Tongue (tissue), 2 donors: ENCODE results near the gene C3orf22. TPM values are rescaled to one million over a fixed set of nuclear protein-coding genes. Genes with fewer than 3 reads are reported as not detected.
"Not testable (repeated sequence)": the region's sequence is repeated elsewhere in the genome, so short reads cannot be mapped to it uniquely, and the experiment has no call there.

Experiments used
- DNase-seq: peaks from one replicate; pipeline ENCODE4 v3.0.0-alpha.2; 2015
- total RNA-seq: library from RNA; depleted of rRNA; stranded (reverse); fragments of >200 nt; gene quantifications from one replicate; pipeline ENCODE4 v1.2.3, GENCODE V29; 2014

The C3orf22 gene, protein sequence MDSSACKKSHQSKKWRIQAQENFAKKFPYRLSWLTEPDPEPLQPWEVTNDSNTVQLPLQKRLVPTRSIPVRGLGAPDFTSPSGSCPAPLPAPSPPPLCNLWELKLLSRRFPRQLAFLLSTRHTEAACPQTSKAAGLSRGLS
- not detected for total RNA-seq

DNA sequence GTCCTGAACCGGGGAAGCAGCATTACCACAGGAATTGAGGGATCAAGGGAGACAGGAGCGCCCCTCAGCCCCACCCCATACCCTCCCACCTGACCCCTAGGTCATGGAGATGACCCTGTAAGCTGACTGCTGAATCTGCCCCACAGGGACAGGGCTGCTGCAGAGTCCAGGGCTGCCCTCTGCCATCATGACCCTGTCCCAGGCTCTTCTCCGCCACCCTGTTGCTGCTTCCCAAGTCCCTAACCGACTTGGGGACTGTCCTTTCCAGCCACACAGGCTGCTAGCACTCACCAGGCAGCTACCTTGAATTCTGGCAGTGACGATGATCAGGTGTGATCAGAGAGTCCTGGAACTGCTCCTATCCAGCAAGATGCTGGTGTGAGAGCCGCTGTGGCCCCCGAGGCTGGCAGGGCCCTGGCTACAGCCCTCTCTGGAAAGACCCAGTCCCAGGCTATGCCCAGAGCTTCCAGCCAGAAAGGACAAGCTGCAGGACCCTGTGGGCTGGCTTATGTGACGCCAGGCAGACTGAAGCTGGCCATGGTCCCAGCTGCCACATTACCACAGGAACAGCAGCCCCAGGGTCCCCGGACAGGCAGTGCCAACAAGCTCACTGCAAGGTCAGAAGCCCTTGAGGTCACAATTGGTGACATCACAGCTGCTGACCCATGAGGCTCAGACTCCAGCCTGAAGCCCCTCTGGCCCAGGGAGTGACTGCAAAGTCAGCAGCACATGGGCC lies at the start of gene C3orf22:
TSS of gene C3orf22 (minus strand) at position 597 of the 736 bp plus-strand sequence. CDS start 5,542 bp downstream, outside the sequence.
- DNase-seq = no peak

DNA sequence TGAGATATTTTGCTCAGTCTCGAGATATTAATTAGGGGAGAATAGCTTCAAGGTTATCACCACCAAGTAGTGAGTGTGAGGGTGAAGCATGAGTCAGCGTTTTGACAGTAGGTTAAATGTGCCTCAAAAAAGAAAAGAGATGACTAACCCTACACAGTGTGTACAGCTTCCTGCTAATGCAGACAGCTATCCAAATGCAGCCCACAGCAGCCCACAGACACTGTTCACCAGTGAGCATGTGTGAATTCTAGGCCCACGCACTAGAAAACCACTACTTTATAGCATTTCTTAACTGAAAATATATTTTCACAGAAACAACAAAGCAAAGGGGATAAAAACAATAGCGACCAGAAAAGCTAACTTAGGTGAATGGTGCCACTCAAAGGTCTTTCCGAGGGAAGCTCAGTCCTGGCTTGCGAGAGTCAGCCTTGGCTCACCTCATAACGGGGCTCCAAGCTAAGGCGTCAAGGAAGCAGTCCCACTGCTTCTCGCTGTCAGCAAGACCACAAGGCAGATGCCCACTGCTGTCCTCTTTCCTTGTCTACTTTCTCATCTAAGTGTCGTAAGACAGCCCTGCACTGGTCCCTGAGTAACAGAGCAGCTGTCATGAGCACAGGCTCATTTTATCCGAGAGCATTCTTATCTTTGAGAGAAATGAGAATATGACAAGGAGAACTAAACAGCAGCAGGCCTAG lies 48.6 kb upstream of the C3orf22 start:
- DNase-seq = no peak

DNA sequence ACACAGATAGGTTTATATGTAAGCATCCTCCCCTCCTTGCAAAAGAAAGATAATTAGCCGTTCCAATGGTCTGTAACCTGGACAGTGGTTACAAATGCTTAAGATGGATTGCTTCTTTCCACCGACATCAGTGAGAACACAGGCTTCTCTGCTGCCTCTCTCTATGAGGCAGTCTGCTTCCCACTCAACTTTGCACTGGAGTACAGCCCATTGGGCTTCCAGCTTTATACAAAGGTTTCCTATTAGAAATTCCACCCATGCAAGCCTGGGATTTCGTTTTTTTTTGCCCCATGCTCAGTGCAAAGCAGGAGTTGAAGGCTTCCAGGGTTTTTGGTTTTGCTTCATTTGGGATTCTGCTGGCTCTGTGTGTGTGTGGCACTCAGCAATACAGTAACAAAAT lies 47.3 kb upstream of the C3orf22 start:
- no peak for DNase-seq

DNA sequence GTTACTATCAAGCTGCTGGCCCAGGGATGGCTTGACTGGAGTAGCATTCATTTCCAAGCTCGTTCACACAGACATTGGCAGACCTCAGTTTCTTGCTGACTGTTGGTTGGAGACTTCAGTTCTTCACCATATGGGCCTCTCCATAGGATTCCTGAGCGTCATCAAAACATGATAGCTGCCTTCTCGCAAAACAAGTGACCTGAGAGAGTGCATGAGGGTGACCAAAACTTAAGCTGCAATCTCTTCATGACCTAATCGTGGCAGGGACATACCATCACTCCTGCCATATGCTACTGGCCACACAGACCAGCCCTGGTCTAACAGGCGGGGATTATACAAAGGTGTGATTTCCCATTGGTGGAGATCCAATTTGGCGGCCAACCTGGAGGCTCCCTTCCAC lies 46.0 kb upstream of the C3orf22 start:
- DNase-seq = no peak

DNA sequence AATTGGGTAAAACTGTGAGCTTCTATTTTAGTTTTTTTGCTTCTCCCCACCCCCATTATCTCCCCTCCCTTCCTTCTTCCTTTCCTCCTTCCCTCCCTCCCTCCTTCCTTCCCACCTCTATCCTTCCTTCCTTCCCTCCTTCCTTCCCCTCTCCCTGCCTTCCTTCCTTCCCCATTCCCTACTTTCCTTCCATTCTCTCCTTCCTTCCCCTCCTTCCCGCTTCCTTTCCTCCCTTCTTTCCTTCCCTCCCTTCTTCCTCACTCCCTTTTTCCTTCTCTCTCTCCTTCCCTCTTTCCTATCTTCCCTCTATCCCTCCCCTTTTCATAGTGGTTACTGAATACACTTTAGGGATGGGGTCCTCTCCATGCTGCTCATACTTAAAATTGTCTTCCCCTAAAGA lies 40.4 kb upstream of the C3orf22 start:
- no peak for DNase-seq

DNA sequence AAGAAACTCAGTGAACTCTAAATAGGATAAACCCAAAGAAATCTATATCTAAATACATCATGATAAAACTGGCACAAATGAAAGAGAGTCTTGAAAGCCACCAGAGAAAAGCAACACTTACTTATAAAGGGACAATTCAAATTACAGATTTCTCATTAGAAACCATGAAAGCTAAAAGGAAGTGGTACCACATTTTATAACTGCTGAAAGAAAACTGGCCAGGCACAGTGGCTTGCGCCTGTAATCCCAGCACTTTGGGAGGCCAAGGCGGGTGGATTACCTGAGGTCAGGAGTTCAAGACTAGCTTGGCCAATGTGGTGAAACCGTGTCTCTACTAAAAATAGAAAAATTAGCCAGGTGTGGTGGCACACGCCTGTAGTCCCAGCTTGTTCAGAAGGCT lies 36.7 kb upstream of the C3orf22 start:
- DNase-seq = not testable (repeated sequence)

DNA sequence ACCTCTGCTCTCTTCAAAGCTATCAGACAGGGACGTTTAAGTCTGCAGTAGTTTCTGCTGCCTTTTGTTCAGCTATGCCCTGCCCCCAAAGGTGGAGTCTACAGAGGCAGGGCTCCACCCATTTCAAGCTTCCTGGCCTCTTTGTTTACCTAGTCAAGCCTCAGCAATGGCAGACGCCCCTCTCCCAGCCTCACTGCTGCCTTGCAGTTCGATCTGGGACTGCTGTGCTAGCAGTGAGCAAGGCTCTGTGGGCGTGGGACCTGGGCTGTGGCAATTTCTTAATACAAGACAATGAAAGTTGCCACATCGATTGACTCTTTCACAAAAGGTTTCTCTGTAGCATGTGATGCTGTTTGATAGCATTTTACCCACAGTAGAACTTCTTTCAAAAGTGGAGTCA lies 32.8 kb upstream of the C3orf22 start:
- DNase-seq = not testable (repeated sequence)

DNA sequence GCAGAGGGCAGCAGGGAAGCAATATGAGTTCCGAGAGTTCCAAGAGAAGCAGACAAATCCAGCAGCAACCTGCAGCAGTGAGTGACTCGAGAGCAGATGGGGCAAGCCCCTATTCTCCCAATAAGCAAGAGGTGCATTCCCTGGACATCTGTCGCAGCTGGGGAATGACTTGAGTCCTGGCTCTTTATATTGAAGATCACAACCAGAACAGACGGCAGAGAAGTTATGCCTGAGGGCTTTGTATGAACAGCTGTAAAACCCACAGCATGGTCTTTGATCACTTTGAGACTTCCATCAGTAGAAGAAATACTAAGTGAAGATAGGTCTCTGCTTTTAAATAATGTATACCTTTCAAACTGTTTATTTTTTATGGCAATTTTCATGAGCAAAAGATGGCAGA lies 23.6 kb upstream of the C3orf22 start:
- DNase-seq = no peak

DNA sequence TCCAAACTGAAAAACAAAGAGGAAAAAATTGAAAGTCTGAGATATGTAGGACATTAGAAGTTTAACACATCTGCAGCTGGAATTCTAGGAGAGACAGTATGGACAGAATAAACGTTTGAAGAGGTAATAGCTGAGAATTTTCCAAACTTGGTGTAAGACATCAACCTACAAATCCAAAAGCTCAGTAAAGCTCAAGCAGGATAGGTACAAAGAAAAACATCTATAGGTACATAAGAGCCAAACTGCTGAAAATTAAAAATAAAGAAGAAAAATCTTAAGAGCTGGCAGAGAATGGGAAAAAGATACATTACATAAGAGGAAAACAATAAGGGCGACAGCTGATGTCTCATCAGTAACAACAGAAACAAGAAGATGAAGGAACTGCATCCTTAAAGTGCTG lies 22.8 kb upstream of the C3orf22 start:
- no peak for DNase-seq

DNA sequence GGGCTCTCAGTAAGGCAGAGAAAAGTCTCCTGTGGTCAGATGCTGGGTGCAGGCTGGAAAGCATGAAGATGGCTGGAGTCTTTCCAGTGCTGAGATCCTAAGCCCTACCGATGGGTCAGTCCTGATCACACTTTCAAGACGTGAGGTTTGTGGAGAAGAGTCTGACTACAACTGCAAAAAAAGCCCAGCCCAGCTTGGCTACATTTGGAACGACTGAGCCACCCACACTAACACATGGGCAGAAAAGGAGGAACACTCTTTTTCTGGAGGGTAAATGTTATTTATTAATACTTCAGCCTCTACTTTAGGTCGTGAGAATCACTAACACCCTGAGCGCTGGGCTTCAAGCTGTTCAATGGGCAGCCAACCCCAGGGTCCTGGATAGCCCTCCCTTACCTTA lies 22.0 kb upstream of the C3orf22 start:
- no peak for DNase-seq

DNA sequence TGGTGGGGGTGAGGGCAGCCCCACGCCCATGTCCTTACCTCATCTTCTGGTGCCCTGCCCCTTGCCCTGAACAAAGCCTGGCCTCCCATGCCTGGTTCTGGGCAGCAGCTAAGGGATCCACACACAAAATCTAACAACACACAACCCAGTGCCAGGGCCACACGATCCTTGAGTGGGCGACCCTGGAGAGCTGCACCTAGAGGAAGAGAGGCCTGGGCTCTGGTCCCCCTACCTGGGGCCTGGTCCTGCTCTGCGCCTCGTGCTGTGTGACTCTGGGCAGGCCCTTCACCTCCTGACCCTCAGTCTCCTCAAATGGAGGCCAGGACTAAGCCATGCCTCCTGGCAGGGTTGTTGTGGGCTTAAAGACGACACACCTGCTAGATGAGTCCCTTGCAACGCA lies 20.0 kb upstream of the C3orf22 start:
- no peak for DNase-seq

DNA sequence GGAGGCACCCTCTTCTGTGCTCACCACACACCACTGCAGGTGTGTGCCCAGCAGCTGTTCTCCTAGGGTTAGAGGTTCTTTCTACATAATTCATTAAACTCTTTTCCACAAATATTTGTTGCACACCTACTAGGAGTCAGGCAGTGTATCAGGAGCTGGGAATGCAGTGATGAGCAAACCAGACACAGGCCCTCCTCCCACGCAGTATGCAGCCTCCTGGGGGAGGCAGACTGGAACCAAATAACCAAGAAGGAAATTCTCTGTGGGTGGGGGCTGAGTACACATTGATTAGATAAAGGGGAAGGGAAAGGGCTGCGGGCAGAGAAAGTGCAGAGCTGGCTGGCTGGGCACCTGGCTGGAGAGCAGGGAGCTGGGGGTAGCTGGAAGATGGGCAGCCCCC lies 18.5 kb upstream of the C3orf22 start:
- no peak for DNase-seq

DNA sequence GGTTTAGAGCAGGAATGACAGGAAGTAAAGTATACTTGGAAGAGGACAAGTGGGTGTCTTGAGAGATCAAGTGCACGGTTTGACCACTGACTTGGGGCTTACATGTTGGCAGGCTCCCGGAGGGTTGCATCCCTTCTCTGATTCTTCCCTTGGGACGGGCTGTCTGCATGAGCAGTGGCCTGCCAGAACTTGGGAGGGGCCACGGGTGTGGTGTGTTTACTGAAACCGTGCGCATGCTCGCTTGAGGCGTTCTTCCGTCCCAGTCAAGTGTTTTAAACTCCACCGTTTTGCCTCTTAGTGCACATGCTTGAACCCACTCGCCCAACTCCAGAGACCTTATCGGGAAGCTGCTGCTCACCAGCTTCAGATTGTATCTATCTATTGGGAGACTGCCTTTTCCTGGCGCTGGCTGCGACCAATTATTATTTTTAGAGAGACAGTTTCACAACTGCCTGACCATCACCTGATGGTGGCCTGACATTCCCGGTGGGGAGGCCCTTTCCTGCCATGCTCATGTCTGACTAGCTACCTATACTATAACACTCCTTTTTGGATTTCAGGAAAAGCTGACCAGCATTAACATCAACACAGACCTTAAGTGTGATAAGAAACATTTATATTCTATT lies 14.9 kb upstream of the C3orf22 start:
- no peak for DNase-seq

DNA sequence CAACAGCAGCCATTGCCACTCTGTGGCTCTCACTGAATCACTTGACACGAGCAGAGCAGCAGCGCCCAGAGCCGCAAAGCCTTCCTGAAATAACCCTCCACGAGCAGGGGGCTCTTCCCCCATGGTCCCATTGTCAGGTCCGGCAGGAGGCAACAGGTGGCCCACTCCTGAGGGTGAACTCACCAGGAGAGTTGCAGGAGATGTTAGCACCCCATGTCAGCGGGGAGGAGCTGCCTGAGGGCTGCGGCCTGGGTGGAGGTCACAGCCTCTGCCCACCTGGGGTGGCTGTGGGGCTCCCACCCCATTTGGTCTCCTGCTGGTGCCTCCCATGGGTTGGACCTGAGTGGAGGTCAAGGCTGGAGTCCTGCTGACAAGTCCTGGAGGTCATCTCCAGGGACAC lies 12.3 kb upstream of the C3orf22 start:
- DNase-seq = peak; percentile 7

DNA sequence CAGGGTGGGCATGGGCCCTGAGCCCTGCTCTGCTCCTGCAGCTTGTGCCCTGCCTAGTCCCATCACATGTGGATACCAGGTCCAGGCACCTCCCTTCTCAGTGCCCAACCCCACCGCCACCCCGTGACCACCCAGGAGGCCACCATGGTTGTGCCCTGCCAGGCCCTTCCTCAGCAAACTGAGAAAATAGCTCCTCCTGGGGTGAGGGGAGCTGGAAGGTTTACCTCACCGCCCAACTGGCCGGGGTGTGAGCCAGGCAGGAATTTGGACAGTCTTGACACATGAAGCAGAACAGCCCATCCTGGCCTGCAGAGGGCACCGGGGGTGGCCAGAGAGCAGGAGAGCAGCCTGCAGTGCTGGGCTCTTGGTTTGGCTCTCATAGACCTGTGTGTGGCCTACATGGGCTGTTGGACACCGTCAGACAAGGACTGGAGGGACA lies 11.4 kb upstream of the C3orf22 start:
- no peak for DNase-seq

DNA sequence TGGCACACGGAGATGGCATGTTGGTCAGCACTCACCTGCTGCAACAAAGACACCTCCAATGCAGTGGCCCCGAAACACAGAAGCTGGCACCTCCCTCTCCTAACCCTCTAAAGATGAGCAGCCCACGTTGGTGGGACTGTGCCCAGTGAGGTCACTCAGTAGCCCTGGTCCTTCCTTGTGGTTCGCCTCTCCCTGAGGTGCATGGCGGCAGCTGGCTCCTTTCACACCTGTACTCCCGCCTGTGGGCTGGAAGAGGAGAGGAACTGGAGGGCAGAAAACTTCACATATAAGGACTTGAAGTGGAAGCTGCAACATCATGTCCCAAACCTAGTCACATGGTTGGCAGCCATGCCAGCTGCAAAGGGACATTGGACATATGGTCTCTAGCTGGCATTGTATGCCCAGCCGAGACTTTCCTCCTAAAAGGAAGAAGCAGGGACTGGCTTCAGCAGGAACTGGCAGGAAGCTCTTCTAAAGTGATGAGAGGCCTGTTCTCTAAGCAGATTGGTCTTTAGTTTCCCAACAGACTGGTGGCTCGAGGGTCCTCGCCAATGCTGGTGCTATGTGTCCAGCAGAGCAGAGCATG lies 10.8 kb upstream of the C3orf22 start:
- peak; percentile 15 for DNase-seq

DNA sequence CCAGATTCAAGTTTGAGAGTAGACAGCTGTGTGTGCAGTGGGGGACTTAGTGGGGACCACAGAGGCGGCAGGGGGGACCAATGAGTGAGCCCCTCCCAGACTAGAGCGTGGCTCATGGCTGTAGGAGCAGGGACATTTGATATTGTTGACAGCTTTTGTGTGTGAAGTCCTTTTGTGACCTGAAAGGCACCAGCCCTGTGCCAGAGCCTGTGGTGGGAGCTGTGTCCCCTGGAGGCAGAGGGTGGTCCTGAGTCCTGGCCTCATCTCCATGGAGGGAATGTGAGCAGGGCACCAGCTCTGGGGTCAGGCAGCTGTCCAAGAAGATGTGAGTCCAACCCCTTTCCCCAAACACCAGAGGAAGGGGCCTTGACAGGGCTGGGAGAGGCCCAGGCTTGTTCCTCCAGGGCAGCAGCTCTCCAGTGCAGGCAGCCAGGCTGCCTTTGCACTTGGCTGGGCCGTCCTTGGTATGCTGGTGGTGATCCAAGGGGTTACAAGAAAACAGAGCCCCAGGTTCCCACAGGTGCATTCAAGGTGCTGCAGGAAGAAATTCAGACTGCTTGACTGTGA lies 10.1 kb upstream of the C3orf22 start:
- DNase-seq = peak; percentile 6

DNA sequence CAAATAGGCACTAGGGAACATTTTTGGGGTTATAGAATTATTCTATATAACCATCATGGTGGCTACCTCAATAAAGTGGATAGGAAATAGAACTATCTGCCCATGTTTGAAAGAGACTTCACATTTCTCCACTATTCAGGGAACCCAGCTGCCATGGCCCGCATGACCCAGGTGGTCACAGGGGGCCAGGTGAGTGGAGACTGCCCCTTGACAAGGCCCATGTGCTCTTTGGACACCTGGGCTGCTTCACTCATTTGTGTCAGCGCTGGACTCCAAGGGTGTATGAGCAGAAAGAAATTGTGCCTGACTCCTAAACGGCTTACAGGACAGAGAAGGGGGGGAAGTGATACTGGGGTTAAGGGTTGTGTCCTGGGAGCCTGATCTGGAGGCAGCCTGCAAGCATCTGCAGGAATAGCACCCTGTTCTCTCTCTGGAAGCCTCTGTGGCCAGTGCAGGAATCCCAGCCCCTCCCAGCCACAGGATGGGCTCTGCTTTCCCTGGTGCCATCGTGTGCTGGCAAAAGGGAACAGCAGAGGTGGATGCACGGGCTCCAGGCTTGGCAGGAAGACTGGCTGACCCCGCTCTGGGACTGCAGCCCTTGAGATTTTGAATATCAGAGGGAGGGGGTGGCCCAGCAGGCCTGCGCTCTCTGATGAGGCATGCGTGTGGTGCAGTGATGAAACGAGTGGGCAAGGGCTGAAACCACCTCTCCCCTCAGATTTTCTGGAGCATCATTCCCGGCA lies 9.1 kb upstream of the C3orf22 start:
- no peak for DNase-seq

DNA sequence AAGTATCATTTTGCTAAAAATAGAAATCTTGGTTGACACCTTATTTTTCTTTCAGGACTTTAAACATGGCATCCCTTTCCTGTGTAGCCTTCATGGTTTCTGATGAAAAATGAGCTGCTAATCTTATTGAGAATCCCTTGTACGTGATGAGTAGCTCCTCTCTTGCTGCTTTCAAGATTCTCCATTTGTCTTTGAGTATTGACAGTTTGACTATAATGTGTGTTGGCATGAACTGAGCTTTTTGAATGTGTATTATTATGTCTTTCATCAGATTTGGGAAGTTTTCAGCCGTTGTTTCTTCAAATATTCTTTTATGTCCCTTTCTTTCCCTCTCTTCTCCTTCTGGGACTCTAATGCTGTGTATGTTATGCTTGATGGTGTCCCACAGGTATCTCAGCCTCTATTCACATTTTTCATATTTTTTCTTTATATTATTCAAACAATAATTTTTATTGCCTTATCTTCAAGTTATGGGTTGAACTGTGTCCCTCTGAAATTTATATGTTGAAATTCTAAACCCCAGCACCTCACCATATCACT lies 4.1 kb upstream of the C3orf22 start:
- no peak for DNase-seq

DNA sequence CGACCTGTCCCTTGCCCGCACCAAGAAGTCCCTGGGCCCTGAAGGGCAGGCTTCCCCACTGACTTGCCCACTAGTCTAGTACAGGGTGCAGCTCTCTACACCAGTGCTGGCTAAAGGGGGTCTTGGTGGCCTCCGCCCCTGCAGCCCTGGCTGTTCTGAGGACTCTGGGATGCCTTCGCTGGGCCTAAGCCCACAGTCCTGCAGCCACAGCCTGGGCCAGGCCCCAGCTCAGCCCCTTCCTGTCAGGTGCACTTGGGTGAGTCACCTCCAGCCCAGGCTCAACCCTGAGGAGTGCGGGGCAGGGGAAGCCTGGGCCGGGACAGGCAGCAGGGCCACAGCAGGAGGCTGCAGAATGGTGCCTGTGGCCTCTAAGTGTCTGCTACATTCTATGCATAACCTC lies 971 bp downstream of the C3orf22 start:
- DNase-seq = no peak

DNA sequence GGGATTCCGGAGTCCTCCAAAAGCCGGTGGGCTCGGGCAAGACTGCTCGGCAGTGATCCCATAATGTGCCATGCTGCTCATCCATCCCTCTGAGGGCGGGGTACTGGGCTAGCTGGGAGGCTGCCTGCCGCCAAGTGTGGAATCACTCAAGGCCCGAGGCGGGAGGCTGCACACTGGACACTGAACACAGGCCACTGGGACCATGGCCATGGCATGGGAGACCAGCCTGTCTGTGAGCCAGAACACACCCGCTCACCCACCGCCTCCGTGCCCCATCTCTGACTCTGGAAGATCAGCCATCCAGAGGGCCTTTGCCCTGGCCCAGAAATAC lies 1.4 kb downstream of the C3orf22 start:
- no peak for DNase-seq
